HL-60 (cell line): Measurements from ENCODE around the gene FCN1.

Experiments
- DNase-seq, 2 experiments: peaks; one replicate each; pipeline ENCODE4 v3.0.0-alpha.2; 2010 to 2020; ENCODE audit warnings: low read depth in 1 of 2, low spot score in 1 of 2
- H3K27ac ChIP-seq: fragments of 250-450 bp; sonication (Bioruptor Pico); replicated peaks from 2 replicates; pipeline ENCODE4 v1.5.1; 2020; ENCODE audit warnings: mild to moderate bottlenecking, moderate library complexity
- H3K27me3 ChIP-seq: fragments of 250-450 bp; sonication (Bioruptor Pico); 2 replicates; pipeline ENCODE4 v1.5.1; 2021; ENCODE audit warnings: mild to moderate bottlenecking, moderate library complexity; ENCODE audit not compliant: insufficient read depth, poor library complexity, severe bottlenecking
- H3K4me3 ChIP-seq: replicated peaks from 2 replicates; pipeline ENCODE4 v1.5.1; 2011; ENCODE audit warnings: mild to moderate bottlenecking, control low read depth, low read length; ENCODE audit not compliant: insufficient read depth
- CTCF ChIP-seq: IDR thresholded peaks from one replicate; pipeline ENCODE4 v1.5.1; 2011; ENCODE audit warnings: low read length, control low read depth, inconsistent platforms; ENCODE audit not compliant: insufficient read depth
- GABPA ChIP-seq: IDR thresholded peaks from 2 replicates; pipeline ENCODE4 v1.6.1; 2012; ENCODE audit warnings: low read depth
- POLR2AphosphoS5 ChIP-seq: IDR thresholded peaks from 2 replicates; pipeline ENCODE4 v1.6.1; 2012; ENCODE audit warnings: low read depth
- REST ChIP-seq: IDR thresholded peaks from 2 replicates; pipeline ENCODE4 v1.6.1; 2012; ENCODE audit warnings: low read depth; ENCODE audit not compliant: insufficient replicate concordance
- SPI1 ChIP-seq: IDR thresholded peaks from 2 replicates; pipeline ENCODE4 v1.6.1; 2012; ENCODE audit warnings: low read depth, mild to moderate bottlenecking, borderline replicate concordance

Gene FCN1

GRCh38 chr9:134942011-134942787 is 24.5 kb upstream of the FCN1 start:
- H3K27ac ChIP-seq = no peak overlapping the region
- H3K27me3 ChIP-seq = peaks cover 7% of the 10 kb centered on the region
- DNase-seq = no peak
- TF ChIP-seq REST (no peak), SPI1 (no peak), GABPA (no peak), POLR2AphosphoS5 (no peak), CTCF (no peak)
- H3K4me3 ChIP-seq = no peak overlapping the region

GRCh38 chr9:134940236-134941208 is 22.8 kb upstream of the FCN1 start:
- H3K27me3 ChIP-seq = peaks cover 7% of the 10 kb centered on the region
- TF ChIP-seq REST (no peak), GABPA (no peak)
- DNase-seq = no peak
- H3K27ac ChIP-seq = no peak overlapping the region
- no peak overlapping the region for H3K4me3 ChIP-seq

- Histone ChIP-seq H3K27ac (no peak overlapping the region), H3K27me3 (peaks cover 7% of the 10 kb centered on the region), H3K4me3 (no peak overlapping the region)
- no peak for TF ChIP-seq GABPA
- TF ChIP-seq CTCF = no peak
- no peak for DNase-seq
Observed at GRCh38 chr9:134939836-134940235, 22.1 kb upstream of the FCN1 start.

GRCh38 chr9:134939080-134939733 is 21.5 kb upstream of the FCN1 start:
- Histone ChIP-seq H3K4me3 (no peak overlapping the region), H3K27ac (no peak overlapping the region), H3K27me3 (peaks cover 7% of the 10 kb centered on the region)
- DNase-seq = no peak
- TF ChIP-seq CTCF (no peak), POLR2AphosphoS5 (no peak), GABPA (no peak), SPI1 (no peak), REST (no peak)
